ENCODE measurements around the gene IL37. TPM values are rescaled to one million over a fixed set of nuclear protein-coding genes. Genes with fewer than 3 reads are reported as not detected.

IL37 gene
- polyA plus RNA-seq, 1 donor from 2014 or later, result not detected

GRCh38 chr2:112880696-112881095 lies 30.3 kb upstream of the IL37 start:
- no peak overlapping the region for H3K4me2 ChIP-seq (ENCODE audit: low read length)
- no peaks in the 10 kb centered on the region for H4K20me1 ChIP-seq (ENCODE audit: insufficient read depth)
- no peaks in the 10 kb centered on the region for H3K27me3 ChIP-seq (ENCODE audit: insufficient read depth, low read depth, low read length)
- H3K9me3 ChIP-seq (ENCODE audit: low read length), result no peaks in the 10 kb centered on the region
- H3K9ac ChIP-seq (ENCODE audit: low read length), result no peak overlapping the region
- no peaks in the 10 kb centered on the region for H3K36me3 ChIP-seq (ENCODE audit: insufficient read depth, low read length)
- H3K9me2 ChIP-seq (ENCODE audit: insufficient read depth, low read length), result no peaks in the 10 kb centered on the region
- TF ChIP-seq SMC3 (conservative IDR thresholded peaks at IDR 0.05; ENCODE audit: poor library complexity), result no peak
- no peak for TF ChIP-seq REST (IDR thresholded peaks at IDR 0.05; ENCODE audit: borderline replicate concordance)
- TF ChIP-seq CTCF (IDR thresholded peaks at IDR 0.05; ENCODE audit: poor library complexity, severe bottlenecking), result no peak
- no peak for TF ChIP-seq TAF1 (IDR thresholded peaks at IDR 0.05; ENCODE audit: low read depth)
- no peak for TF ChIP-seq POLR2AphosphoS5 (IDR thresholded peaks at IDR 0.05)
- TF ChIP-seq EP300 (conservative IDR thresholded peaks at IDR 0.05; ENCODE audit: poor library complexity, severe bottlenecking), result no peak
- H3K79me2 ChIP-seq (replicated peaks; ENCODE audit: insufficient read depth, low read length), result no peaks in the 10 kb centered on the region
- H3F3A ChIP-seq (ENCODE audit: insufficient read depth, low read length, poor library complexity, severe bottlenecking), result no peaks in the 10 kb centered on the region
- no peak overlapping the region for H3K27ac ChIP-seq (ENCODE audit: low read length)
- no peak overlapping the region for H2AFZ ChIP-seq (ENCODE audit: low read depth, low read length)
- H3K4me3 ChIP-seq (ENCODE audit: low read length), result no peak overlapping the region

GRCh38 chr2:112881217-112881985 lies 29.6 kb upstream of the IL37 start:
- Histone ChIP-seq H3K4me2 (ENCODE audit: low read length) (no peak overlapping the region), H3K9me2 (ENCODE audit: insufficient read depth, low read length) (no peaks in the 10 kb centered on the region), H3K9me3 (ENCODE audit: low read length) (no peaks in the 10 kb centered on the region), H3K4me3 (ENCODE audit: low read length) (no peak overlapping the region), H3K36me3 (ENCODE audit: insufficient read depth, low read length) (no peaks in the 10 kb centered on the region), H3K9ac (ENCODE audit: low read length) (no peak overlapping the region), H3K79me2 (replicated peaks; ENCODE audit: insufficient read depth, low read length) (no peaks in the 10 kb centered on the region), H4K20me1 (ENCODE audit: insufficient read depth) (no peaks in the 10 kb centered on the region), H3K27me3 (ENCODE audit: insufficient read depth, low read depth, low read length) (no peaks in the 10 kb centered on the region), H3K27ac (ENCODE audit: low read length) (no peak overlapping the region), H3F3A (ENCODE audit: insufficient read depth, low read length, poor library complexity, severe bottlenecking) (no peaks in the 10 kb centered on the region), H2AFZ (ENCODE audit: low read depth, low read length) (no peak overlapping the region)
- no peak for TF ChIP-seq REST (IDR thresholded peaks at IDR 0.05; ENCODE audit: borderline replicate concordance)
- TF ChIP-seq EP300 (conservative IDR thresholded peaks at IDR 0.05; ENCODE audit: poor library complexity, severe bottlenecking), result no peak
- TF ChIP-seq SMC3 (conservative IDR thresholded peaks at IDR 0.05; ENCODE audit: poor library complexity), result no peak
- no peak for TF ChIP-seq EZH2 (IDR thresholded peaks at IDR 0.05; ENCODE audit: borderline replicate concordance, insufficient read depth, low read length, poor library complexity, severe bottlenecking)
- no peak for TF ChIP-seq TAF1 (IDR thresholded peaks at IDR 0.05; ENCODE audit: low read depth)
- TF ChIP-seq CTCF (IDR thresholded peaks at IDR 0.05; ENCODE audit: poor library complexity, severe bottlenecking), result no peak
- no peak for TF ChIP-seq RAD21 (conservative IDR thresholded peaks at IDR 0.05)
- no peak for TF ChIP-seq MXI1 (conservative IDR thresholded peaks at IDR 0.05; ENCODE audit: poor library complexity, severe bottlenecking)
- no peak for TF ChIP-seq POLR2AphosphoS5 (IDR thresholded peaks at IDR 0.05)

Measured in neural cell (in vitro differentiated cells).